NCI-H2081 (cell line): Measurements from ENCODE around the gene DIS3L2.
A peak's percentile ranks its signal among the peaks of the same experiment; 100 is the strongest.
"Not testable (repeated sequence)": the region's sequence is repeated elsewhere in the genome, so short reads cannot be mapped to it uniquely, and the experiment has no call there.

ENCODE experiments used
- DNase-seq, 2 experiments: peaks; one replicate each; lab custom pipeline; 2025; lab: John Stamatoyannopoulos, UW

Gene DIS3L2

DNA sequence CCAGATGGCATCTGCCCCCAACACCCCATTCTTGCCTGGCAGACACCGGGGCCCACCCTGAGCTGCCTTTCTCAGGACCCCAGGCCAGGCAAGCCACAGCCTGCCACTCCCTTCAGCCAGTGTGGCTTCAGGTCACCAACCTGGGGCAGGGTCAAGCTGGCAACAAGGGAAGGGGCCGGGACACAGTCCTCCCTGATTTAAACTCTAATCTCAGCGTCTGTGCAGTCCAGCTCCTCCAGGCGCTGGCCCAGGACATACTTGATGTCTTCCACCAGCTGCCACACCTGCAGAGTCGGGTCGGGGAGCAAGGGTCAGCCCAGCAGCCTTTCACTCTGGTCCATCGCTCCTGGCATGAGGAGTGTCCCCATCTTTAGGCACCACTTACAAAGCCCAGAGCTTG, 388.0 kb downstream of the DIS3L2 start:
- DNase-seq: no peak

DNA sequence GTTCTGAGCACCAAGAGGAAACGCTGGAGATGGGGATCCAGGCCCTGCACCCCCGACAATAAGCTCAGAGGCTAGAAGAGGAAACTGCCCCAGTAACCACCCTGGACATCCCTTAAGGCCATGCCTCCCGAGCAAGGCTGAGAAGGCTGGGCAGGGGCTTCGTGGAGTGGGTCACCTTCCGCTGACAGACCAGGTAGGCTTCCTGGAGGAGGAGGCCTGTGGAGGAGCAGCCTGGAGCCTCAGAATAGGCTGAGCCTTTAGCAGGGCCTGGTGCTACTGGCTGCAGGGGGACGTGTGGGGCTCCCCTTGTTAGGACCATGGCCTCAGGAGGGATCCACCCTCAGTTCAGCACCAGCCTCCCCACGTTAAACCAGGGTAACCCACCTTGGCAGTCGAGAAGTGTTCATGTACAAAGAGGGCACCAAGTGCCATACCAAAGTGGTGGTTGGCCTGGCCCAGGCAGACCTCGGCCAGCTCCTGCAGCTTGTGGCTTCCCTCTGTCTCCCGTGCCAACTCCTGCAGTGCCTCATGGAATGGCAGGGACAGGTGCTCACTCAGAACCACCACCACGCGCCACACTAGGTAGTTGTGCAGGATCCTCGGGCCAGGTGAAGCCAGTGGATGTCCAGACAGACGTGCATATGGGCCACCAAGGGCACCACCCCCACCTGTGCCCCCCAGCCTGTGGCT, 388.6 kb downstream of the DIS3L2 start:
- no peak for DNase-seq

DNA sequence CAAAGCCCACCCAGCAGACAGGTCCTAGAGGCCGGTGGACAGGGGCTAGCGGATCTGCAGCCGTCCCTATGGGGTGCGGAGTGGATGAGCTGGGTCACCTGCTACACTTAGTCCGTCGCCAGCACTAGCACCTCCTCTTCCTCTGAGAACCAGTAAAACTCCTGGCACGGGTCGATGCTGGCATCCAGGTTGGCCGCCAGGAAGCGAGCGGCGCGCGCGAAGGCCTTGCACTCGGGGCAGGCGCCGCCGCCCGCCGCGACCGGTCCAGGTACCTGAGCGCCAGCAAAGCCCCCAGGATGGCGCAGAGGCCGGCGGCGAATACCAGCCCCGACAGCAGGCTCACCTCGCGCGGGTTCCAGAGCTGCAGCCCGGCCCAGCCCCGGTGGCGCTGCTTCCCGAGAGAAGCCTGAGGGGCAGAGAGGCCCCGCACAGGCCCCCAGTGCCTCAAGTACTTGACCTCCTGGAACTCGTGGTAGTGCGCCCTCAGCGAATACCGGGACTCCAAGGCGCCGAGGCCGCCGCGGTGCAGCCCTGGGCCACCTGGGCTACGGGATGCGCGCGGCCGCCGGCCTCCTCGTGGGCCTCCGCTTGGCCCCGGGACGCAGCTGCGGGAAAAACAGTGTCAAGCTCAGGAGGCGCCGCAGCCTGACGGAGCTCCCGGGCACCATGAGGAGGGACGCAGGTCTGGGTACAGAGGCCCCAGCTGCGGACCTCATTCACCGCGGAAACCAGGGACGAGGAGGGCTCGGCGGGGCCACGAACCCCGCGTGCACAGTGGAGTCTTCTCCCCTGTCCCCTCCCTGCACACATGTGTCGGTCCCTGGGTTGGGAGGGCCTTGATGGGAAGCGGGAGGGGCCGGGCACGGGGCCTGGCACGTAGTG, 389.5 kb downstream of the DIS3L2 start:
- no peak for DNase-seq

DNA sequence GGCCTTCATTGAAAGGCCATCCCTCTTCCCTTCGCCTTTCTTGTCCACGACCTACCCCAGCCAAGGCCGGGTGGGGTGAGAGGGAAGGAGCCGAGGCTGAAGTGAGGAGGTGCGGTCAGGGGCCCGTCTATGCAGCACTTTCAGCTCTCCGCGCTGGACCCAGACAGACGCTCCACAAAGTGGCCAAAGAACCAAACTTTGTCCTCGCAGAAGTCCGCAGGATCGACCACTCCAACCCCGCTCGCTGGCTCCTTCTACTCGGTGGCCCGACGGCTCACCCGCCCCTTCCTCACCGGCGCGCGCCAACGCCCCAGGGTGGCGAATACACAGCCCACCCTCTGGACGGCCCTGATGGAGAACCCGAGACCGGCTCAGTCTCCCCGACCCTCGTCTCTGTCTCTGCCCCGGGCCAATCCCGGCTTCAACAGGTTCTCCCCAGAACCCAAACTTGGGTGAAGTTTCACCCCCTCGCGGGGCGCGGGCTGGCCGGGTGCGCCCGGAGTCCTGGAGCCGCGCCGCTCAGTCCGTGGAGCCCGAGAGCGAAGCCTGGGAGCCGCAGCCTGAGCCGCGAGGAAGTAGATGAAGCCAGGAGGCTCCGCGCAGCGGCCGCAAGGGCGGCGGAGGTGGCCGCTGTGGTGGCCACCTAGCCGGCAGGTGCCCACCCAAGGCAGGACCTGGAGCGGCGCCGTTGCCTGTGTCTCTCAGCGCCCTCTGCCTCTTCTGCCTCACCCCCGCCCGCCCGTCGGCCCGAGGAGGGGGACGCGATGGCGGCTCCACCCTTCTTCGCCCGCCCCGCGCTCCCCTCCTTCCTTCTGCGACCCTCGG, 390.4 kb downstream of the DIS3L2 start:
- DNase-seq: no peak

DNA sequence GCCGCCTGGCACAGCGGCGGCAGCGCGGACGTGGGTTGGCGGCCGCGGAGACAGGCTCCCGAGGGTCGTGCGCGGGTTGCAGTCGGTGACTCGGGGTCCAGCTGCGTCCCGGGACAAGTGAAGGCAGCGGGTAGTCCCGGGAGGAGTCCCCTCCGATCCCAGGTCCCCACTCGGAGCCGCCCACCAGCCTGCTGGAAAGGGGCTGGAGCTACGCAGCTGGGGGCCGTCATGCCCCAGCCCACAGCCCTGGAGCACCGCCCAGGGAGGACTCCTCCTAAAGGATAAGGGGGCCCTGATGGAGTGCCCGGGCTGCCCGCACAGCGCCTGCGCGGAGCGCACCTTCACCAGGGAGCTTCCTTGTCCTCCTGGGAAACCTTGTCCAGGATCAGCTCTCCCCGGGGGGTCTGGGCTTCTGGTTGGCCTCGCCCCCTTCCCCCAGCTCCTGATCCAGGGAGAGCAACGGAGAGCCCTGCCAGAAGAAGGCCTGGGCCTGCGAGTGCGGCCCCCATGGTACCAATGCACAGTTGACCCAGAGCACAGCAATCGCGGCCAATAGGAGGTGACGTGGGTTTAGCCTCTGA, 391.1 kb downstream of the DIS3L2 start:
- no peak for DNase-seq

DNA sequence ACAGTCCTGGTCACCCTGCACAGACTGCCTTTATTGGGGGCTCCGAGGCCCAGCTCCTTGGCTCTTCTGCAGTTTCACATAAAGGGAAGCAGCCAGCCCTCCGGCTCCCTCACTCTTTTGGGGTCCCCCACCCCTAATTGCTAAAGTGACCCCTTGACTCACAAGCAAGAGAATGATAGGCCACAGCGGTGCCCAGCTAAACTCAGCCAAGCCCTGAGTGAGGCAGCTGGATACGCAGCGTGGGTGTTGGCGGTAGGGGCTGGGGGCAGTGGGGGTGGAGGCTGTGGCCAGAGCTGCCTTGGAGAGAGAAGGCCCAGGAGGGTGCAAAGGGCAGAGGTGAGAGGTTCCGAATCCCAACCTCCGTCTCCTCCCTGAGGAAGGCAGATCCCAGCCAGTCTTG, 391.6 kb downstream of the DIS3L2 start:
- no peak for DNase-seq

DNA sequence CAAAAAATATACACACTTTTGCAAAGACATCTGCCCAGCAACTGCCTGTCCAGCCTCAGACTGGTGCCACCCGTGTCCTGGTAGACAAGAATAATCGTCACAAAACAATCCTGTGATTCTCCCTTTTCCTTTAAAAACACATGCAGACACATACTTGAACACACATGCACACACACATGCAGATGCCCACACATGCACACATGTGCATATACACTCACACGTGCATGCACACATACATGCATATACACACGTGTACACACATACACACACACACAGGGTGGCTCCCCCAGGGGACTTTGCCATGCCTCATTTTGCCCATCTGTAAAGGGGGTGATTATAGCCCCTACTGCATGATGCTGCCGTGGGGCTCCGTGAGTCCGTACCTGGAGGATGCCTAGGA, 392.1 kb downstream of the DIS3L2 start:
- no peak for DNase-seq

DNA sequence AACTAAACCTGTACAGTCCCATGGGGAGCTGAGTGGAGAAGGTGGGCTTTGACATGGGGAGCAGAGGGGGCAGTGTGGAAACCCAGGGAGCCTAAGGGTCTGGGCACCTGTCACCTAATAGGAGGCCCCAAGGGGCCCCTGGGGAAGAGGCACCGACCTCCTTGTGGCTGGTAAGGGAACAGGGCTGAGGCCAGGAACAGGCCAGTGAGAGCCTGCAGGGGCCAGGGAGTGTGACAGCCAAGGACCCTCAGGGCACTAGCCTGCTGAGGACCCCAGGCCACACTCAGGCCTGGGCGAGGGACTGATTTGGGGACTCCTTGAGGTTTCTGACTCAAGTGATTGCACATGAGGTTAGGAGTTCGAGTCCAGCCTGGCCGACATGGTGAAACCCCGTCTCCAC, 392.6 kb downstream of the DIS3L2 start:
- no peak for DNase-seq

DNA sequence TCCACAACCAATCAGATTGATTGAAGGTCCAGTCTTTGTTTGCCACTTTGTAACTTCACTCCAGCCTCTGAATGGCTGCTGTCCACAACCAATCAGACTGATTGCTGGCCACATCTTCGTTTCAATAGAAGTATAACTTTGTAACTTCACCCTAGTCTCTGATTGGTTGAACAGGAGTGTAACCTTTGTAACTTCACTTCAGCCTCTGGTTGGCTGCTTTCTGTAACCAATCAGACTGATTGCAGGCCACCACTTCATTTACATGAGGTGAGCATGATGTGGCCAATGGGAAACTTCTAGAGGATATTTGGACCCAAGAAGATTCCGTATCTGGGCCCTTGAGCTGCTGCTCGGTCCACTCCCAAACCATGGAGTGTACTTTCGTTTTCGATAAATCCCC, 400.1 kb downstream of the DIS3L2 start:
- no peak for DNase-seq

DNA sequence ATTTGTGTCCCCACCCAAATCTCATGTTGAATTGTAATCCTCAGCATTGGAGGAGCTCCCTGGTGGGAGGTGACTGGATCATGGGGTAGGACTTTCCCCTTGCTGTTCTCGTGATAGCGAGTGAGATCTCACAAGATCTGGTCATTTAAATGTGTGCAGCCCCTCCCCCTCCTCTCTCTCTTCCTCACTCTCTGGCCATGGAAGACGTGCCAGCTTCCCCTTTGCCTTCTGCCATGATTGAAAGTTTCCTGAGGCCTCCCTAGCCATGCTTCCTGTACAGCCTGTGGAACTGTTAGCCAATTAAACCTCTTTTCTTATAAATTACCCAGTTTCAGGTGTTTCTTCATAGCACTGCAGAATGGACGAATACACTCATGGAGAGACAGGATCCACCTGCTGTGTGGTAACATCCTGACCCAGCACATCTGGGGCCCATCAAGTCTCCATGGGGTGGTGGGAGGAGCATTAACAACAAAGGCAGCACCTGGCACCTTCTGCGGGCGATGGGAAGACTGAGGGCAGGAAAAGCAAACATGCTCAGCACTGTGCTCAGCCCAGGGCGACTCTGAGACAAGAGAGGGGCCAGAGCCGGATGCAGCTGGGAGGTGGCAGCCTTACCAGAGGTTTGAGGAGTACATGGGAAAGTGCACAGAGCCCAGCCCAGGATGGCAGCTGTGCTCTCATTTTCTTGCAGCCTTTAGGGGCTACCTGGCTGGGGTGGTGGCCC, 400.8 kb downstream of the DIS3L2 start:
- DNase-seq: peak in 1 of 2 experiments; percentile 56

DNA sequence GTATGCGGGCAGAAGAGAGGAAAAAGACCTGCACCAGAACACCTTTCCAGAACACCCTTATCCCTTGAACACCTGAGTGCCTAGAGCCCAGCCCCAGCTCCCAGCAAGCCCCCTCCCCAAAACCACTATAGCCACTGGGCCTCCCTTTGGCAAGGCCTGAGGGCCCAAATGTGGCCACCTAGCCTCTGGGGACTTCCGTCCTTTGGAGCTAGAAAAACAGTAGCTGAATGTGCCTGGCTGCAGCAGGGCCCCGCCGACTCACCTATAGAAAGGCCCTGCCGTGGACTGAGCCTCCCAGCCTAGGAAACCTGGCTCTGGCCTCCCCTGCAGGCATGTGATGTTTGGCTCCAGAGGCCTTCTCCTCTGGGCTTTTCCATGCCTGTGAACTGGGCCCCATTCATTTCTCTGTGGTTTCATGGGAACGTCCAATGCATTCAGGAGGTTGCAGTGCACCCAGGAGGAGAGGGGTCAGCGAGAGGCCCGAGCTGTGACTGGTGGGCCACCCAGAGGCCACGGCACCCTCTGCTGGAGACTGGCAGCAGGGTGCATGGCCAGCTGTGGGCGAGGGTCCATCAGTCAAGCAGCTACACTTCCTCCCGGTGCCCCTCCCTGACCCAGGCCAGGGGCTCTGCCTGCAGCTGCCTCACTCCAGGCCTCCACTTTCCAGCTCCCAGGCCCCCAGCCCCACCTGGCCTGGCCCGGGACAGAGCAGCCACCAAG, 401.7 kb downstream of the DIS3L2 start:
- DNase-seq: not testable (repeated sequence)

DNA sequence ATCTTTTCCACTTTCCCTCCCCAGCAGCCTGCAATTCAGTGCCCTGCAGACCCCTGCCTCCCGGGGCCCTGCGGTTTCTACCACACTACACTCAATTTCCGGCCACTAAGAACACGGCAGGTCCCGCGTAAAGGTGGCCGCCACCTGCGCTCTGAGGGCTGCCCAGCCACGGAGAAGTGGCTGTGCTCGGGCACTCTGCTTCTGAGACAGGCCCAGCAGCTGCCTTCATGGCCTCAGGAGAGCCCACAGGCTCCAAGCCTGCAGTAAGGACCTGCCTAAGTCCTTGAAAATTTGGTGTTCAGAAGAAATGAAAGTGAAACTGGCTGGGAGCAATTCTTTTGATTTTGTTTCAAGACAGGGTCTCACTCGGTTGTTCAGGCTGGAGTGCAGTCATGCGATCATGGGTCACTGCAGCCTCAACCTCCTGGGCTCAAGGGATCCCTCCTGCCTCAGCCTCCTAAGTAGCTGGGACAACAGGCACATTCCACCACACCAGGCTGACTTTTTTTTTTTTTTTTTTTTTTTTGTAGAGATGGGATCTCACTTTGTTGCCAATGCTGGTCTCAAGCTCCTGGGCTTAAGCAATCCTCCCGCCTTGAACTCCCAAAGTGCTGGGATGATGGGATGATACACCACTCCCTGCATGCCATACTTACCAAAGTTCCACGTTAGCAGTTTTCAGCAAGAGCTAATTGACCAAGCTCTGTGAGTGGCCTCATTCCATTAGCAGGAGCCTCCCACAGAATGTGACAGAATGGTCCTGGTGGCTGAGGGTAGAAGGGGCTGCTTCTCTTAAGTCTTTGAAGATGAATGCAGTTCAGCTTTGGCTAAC, 402.5 kb downstream of the DIS3L2 start:
- no peak for DNase-seq

DNA sequence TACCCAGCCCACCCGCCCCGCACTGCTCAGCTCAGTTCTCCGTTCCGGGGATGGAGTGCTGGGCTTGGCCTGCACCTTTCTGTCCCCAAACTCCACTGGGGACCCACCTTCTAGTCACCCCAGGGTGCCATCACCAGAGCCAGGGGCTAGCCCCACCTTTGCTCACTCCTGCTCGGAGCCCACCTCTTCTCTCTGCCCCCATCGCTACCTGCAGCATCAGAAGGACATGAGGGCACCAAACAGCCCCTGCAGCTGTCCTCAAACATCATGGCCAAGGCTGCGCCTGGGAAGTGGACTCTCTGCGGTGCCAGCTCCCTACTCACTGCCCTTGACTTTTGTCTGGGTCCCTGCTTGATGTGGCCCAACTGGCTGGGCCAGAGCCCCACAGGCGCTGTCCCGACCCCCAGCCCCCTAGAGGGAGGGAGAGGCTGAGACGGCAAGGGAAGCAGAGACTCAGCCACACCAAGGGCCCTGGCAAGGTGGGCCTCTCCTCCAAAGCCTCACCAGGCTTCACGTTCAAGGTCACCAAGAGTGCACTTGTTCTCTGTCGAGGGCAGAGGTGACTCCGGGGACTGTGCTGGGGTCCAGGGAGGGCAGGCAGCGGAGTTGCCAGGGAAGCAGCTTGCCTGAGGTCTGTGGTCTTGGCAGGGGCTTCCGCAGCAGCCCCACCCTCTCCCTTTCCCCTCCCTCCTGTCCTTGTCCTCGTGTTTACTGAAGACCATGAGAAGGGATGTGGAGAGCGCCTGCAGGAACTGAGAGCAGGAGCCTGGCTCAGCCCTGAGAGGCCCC, 403.5 kb downstream of the DIS3L2 start:
- DNase-seq: not testable (repeated sequence)

DNA sequence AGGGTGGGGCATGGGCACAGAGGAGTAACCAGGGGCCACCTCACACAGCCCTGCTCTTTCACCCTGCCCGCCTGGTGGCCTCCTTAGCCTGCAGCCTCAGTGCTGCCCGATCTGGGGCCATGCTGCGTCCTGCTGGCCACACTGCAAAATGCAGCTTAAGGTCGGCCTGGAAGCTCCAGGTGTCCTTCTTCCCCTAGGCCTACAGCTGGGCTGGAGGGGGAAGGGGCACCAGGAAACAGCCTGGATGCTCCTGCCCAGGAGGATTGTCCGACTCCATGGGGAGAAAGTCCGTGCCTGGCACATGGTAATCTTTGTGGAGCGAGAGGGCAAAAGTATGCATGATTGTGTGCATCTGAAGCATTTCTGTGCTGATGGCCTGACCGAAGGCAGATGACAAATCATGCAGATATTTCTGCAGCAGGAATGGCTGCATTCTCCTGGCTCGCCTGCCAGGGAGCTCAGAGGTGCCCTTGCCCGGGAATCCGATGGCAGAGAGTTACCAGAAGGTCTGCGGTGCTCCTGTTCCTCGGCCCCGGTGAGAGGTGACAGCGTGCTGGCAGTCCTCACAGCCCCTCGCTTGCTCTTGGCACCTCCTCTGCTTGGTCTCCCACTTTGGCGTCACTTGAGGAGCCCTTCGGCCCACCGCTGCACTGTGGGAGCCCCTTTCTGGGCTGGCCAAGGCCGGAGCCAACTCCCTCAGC, 404.3 kb downstream of the DIS3L2 start:
- DNase-seq: no peak

DNA sequence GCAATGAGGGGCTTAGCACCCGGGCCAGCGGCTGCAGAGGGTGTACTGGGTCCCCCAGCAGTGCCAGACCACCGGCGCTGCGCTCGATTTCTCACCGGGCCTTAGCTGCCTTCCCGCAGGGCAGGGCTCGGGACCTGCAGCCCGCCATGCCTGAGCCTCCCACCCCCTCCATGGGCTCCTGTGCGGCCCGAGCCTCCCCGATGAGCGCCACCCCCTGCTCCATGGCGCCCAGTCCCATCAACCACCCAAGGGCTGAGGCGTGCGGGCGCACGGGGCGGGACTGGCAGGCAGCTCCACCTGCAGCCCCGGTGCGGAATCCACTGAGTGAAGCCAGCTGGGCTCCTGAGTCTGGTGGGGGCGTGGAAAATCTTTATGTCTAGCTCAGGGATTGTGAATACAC, 404.9 kb downstream of the DIS3L2 start:
- not testable (repeated sequence) for DNase-seq

DNA sequence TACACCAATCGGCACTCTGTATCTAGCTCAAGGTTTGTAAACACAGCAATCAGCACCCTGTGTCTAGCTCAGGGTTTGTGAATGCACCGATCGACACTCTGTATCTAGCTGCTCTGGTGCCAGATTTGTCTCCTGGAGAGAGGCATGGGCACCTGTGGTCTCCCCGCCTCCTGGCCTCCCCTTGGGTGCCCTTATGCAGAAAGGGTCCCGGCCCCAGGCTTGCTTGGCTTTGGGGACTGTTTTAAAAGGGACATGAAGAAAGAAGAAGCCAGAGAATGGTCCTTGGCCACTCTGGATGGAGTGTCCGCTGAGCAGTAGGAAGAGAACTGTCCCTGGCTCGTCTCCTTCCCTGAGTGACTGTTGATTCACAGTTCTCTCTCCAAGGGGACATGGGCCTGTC, 405.5 kb downstream of the DIS3L2 start:
- no peak for DNase-seq

DNA sequence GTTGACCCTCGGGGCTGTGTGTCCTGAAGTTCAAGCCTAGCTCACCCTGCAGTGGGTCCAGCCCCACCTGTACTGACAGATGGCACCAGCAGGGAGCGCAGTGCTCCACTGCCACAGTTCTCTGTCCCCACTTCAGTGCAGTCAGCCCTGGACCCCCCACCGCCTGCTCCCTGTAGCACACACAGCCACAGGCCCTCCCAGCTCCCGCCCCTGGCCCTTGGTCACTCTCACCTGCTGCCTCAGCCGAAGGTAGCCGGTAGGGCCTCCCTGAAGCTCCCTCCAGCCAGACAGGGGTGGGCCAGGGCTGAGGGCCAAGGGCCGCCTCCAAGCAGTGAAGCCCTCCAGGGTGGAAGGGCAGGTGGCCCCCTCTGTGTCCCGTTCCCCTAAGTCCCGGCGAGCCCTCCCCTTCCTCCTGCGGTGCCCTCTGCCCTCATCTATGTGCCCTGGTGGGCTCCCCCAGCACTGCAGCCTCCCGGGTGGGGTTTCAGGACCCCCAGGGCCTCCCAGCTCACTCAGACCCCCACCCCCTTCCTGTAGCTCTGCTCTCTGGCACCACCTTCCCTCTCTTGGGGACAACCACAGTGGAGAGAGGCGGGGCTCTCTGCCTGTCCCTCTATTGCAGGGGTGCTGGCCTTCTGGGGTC, 406.2 kb downstream of the DIS3L2 start:
- no peak for DNase-seq

DNA sequence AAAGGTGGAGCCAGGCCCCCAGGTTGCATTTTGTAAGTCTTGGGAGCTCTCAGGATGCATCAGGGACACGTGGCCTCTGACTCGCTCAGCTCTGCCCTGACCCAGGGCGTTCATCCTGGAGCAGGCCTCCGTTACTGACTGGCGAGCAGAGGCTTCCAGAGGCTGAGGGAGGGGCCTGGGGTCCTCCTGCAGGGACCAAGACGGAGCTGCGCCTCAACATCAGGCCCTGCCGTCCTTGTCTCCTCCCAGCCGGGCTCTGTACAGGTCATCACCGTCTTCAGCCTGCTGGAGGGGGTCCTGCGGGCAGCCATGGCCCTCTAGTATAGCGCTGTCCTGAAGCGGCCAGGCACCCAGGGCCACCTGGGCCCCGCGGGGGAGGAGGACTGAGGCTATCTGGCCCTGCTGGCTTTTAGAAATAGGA, 406.8 kb downstream of the DIS3L2 start:
- no peak for DNase-seq
